IMR-90 (cell line): ENCODE data around the gene SYT17. TPM values are rescaled to one million over a fixed set of nuclear protein-coding genes. Genes with fewer than 3 reads are reported as not detected.

ENCODE experiments used
- ATAC-seq: fragments of 200-7000 bp; cut with Tn5 transposase; 2 replicates; pipeline ENCODE4 v1.9.1; 2020; ENCODE audit warnings: low read depth, mild to moderate bottlenecking, moderate library complexity
- BruUV-seq: library from RNA; stranded (reverse); fragments of 400-500 nt; replicated peaks from 2 replicates; lab custom pipeline; 2021; lab: Mats Ljungman, UMichigan
- CTCF ChIA-PET: fragments of 300-600 bp; formaldehyde crosslinking; extraction: SDS; loops from one replicate; lab custom pipeline; 2021; ENCODE audit warnings: antibody characterized with exemption; lab: Yijun Ruan, JAX
- POLR2A ChIA-PET: fragments of 300-600 bp; sonication (Branson Sonifier 250); formaldehyde crosslinking; loops from one replicate; lab custom pipeline; 2022; ENCODE audit warnings: antibody characterized with exemption; ENCODE audit not compliant: unreplicated experiment; lab: Charles Lee
- DNase-seq: peaks from one replicate; pipeline ENCODE4 v3.0.0; 2013
- H2AFZ ChIP-seq: replicated peaks from 2 replicates; pipeline ENCODE3; 2013; ENCODE audit warnings: low read length, mild to moderate bottlenecking; ENCODE audit not compliant: poor library complexity
- H2AK5ac ChIP-seq: 2 replicates; pipeline ENCODE4 v1.6.1; 2013; ENCODE audit warnings: low read depth, low read length, inconsistent platforms
- H2AK9ac ChIP-seq: replicated peaks from 2 replicates; pipeline ENCODE3; 2013; ENCODE audit warnings: mild to moderate bottlenecking, low read depth, low read length, moderate library complexity; ENCODE audit not compliant: poor library complexity
- H2BK120ac ChIP-seq: 2 replicates; pipeline ENCODE4 v1.6.1; 2013; ENCODE audit warnings: low read depth, low read length, inconsistent platforms
- H2BK15ac ChIP-seq: 3 replicates; pipeline ENCODE4 v1.6.1; 2013; ENCODE audit warnings: low read depth, low read length, inconsistent platforms
- H2BK20ac ChIP-seq: 2 replicates; pipeline ENCODE4 v1.6.1; 2013; ENCODE audit warnings: low read depth, mild to moderate bottlenecking, inconsistent platforms, low read length, moderate library complexity
- H2BK5ac ChIP-seq: 2 replicates; pipeline ENCODE4 v1.6.1; 2013; ENCODE audit warnings: mild to moderate bottlenecking, low read depth, low read length, inconsistent platforms; ENCODE audit not compliant: poor library complexity, severe bottlenecking
- H3K14ac ChIP-seq: replicated peaks from 2 replicates; pipeline ENCODE4 v1.6.1; 2013; ENCODE audit warnings: low read depth, low read length, inconsistent platforms
- H3K18ac ChIP-seq: 2 replicates; pipeline ENCODE4 v1.6.1; 2013; ENCODE audit warnings: low read depth, low read length, control low read depth
- H3K23ac ChIP-seq: 2 replicates; pipeline ENCODE4 v1.6.1; 2013; ENCODE audit warnings: low read depth, low read length, inconsistent platforms
- H3K27ac ChIP-seq: 2 replicates; pipeline ENCODE4 v1.5.1; 2013; ENCODE audit warnings: mild to moderate bottlenecking, control low read depth, low read length; ENCODE audit not compliant: insufficient read depth
- H3K27me3 ChIP-seq: 2 replicates; pipeline ENCODE4 v1.6.1; 2013; ENCODE audit warnings: low read length; ENCODE audit not compliant: control insufficient read depth, insufficient read depth
- H3K36me3 ChIP-seq: 2 replicates; pipeline ENCODE4 v1.6.1; 2013; ENCODE audit warnings: low read length, mixed read lengths; ENCODE audit not compliant: control insufficient read depth, insufficient read depth
- H3K4ac ChIP-seq: 2 replicates; pipeline ENCODE4 v1.6.1; 2013; ENCODE audit warnings: low read depth, low read length, inconsistent platforms
- H3K4me1 ChIP-seq: 2 replicates; pipeline ENCODE4 v1.6.1; 2013; ENCODE audit warnings: low read length, mixed read lengths; ENCODE audit not compliant: control insufficient read depth, insufficient read depth
- H3K4me2 ChIP-seq: 2 replicates; pipeline ENCODE4 v1.6.1; 2013; ENCODE audit warnings: low read depth, mild to moderate bottlenecking, control low read depth, low read length, moderate library complexity
- H3K4me3 ChIP-seq: 2 replicates; pipeline ENCODE4 v1.5.1; 2013; ENCODE audit warnings: low read depth, mild to moderate bottlenecking, control low read depth, low read length, moderate library complexity; ENCODE audit not compliant: insufficient read depth
- H3K56ac ChIP-seq: 2 replicates; pipeline ENCODE4 v1.6.1; 2013; ENCODE audit warnings: low read length, inconsistent platforms; ENCODE audit not compliant: insufficient read depth; ENCODE audit errors: extremely low read depth
- H3K79me1 ChIP-seq, 2 experiments: 2 replicates each; pipeline ENCODE4 v1.6.1; 2013; ENCODE audit warnings: low read length in 2 of 2, inconsistent platforms in 1 of 2, low read depth in 1 of 2
- H3K9ac ChIP-seq: 2 replicates; pipeline ENCODE4 v1.6.1; 2013; ENCODE audit warnings: low read depth, low read length, control low read depth
- H3K9me1 ChIP-seq: 2 replicates; pipeline ENCODE4 v1.6.1; 2013; ENCODE audit warnings: low read length, inconsistent platforms; ENCODE audit not compliant: insufficient read depth
- H3K9me3 ChIP-seq: 2 replicates; pipeline ENCODE4 v1.6.1; 2013; ENCODE audit warnings: low read length; ENCODE audit not compliant: control insufficient read depth, insufficient read depth
- H4K20me1 ChIP-seq: 2 replicates; pipeline ENCODE4 v1.6.1; 2013; ENCODE audit warnings: low read length, inconsistent platforms; ENCODE audit not compliant: insufficient read depth
- H4K5ac ChIP-seq: 2 replicates; pipeline ENCODE4 v1.6.1; 2013; ENCODE audit warnings: mild to moderate bottlenecking, low read depth, low read length, control low read depth
- H4K8ac ChIP-seq, 2 experiments: 2 replicates each; pipeline ENCODE4 v1.6.1; 2013; ENCODE audit warnings: low read depth in 2 of 2, low read length in 2 of 2, control low read depth in 1 of 2, inconsistent platforms in 1 of 2
- H4K91ac ChIP-seq: 2 replicates; pipeline ENCODE4 v1.6.1; 2013; ENCODE audit warnings: low read depth, low read length, inconsistent platforms; ENCODE audit not compliant: insufficient read depth
- BHLHE40 ChIP-seq: fragments of 150-350 bp; IDR thresholded peaks from 2 replicates; pipeline ENCODE4 v1.6.1; 2016; ENCODE audit warnings: mild to moderate bottlenecking, low read depth, low read length
- CEBPB ChIP-seq: IDR thresholded peaks from 2 replicates; pipeline ENCODE4 v1.6.1; 2012; ENCODE audit warnings: low read depth, low read length, improper control_type of control experiment
- CHD1 ChIP-seq: IDR thresholded peaks from 2 replicates; pipeline ENCODE4 v1.6.1; 2012; ENCODE audit warnings: low read depth, low read length, improper control_type of control experiment
- ELK1 ChIP-seq: fragments of 150-350 bp; IDR thresholded peaks from 2 replicates; pipeline ENCODE4 v1.6.1; 2016; ENCODE audit warnings: low read depth, mild to moderate bottlenecking, low read length, moderate library complexity, borderline replicate concordance
- FOS ChIP-seq: fragments of 150-350 bp; IDR thresholded peaks from 2 replicates; pipeline ENCODE4 v1.6.1; 2016; ENCODE audit warnings: low read depth, low read length
- MAFK ChIP-seq: IDR thresholded peaks from 2 replicates; pipeline ENCODE4 v1.6.1; 2012; ENCODE audit warnings: low read depth, low read length, improper control_type of control experiment
- MAZ ChIP-seq: IDR thresholded peaks from 2 replicates; pipeline ENCODE4 v1.6.1; 2012; ENCODE audit warnings: low read depth, mild to moderate bottlenecking, low read length, improper control_type of control experiment, moderate library complexity, borderline replicate concordance
- MXI1 ChIP-seq: IDR thresholded peaks from 2 replicates; pipeline ENCODE4 v1.6.1; 2012; ENCODE audit warnings: low read depth, mild to moderate bottlenecking, low read length, moderate library complexity, borderline replicate concordance
- POLR2A ChIP-seq: IDR thresholded peaks from 2 replicates; pipeline ENCODE4 v1.6.1; 2012; ENCODE audit warnings: mild to moderate bottlenecking, low read depth, low read length
- RAD21 ChIP-seq: IDR thresholded peaks from 2 replicates; pipeline ENCODE4 v1.6.1; 2012; ENCODE audit warnings: low read length, improper control_type of control experiment
- RCOR1 ChIP-seq: IDR thresholded peaks from 2 replicates; pipeline ENCODE4 v1.6.1; 2012; ENCODE audit warnings: mild to moderate bottlenecking, low read length, improper control_type of control experiment; ENCODE audit not compliant: insufficient replicate concordance
- RFX5 ChIP-seq: IDR thresholded peaks from 2 replicates; pipeline ENCODE4 v1.8.0; 2012; ENCODE audit warnings: low read depth, mild to moderate bottlenecking, low read length, moderate library complexity
- SMC3 ChIP-seq: fragments of 150-350 bp; IDR thresholded peaks from 2 replicates; pipeline ENCODE4 v1.6.1; 2016; ENCODE audit warnings: low read depth, mild to moderate bottlenecking, antibody characterized with exemption, low read length, moderate library complexity
- WGBS, 2 experiments: methylation state at CpG; one replicate each; pipeline versions ENCODE4 v1.1.5 to v1.1.7; 2013; ENCODE audit warnings: missing lambda C conversion rate in 2 of 2; ENCODE audit not compliant: insufficient read length in 1 of 2; ENCODE audit errors: extremely low coverage in 2 of 2; 5-methylcytosine and 5-hydroxymethylcytosine counted together
- dilution Hi-C: fragments of 300-500 bp; cut with HindIII; formaldehyde crosslinking; loops from one replicate; pipeline ENCODE4 v1.14.3; 2018; ENCODE audit warnings: low sequenced_read_pairs; ENCODE audit not compliant: unreplicated experiment
- in situ Hi-C: fragments of 300-500 bp; cut with MboI; formaldehyde crosslinking; loops from 3 replicates; pipeline ENCODE4 v1.14.3; 2019; ENCODE audit warnings: low sequenced_read_pairs, inconsistent platforms, mixed read lengths
- intact Hi-C: fragments of 100-400 bp; cut with micrococcal nuclease; formaldehyde crosslinking; loops from 2 replicates; pipeline ENCODE4 v1.10.0; 2022
- polyA plus RNA-seq, 3 experiments: library from polyadenylated mRNA; depleted of rRNA; stranded (reverse); fragments of >200 nt; gene quantifications; 2 replicates each; pipeline ENCODE4 v1.2.3, GENCODE V29; 2012; ENCODE audit warnings: low replicate concordance in 1 of 3
- total RNA-seq: library from RNA; depleted of rRNA; stranded (reverse); fragments of >200 nt; gene quantifications from 2 replicates; pipeline ENCODE4 v1.2.3, GENCODE V29; 2012
- TF ChIP-seq, protein P1 (sequence below): fragments of 150-350 bp; IDR thresholded peaks from 2 replicates; pipeline ENCODE4 v1.6.1; 2017; ENCODE audit warnings: mild to moderate bottlenecking, antibody characterized with exemption, low read length, low read depth

The SYT17 gene
- total and polyA plus RNA-seq, 2 of the 4 experiments (the other 2 are of a cell fraction): not detected

GRCh38 chr16:19135896-19136438 lies 32.1 kb upstream of the SYT17 start:
- no peak overlapping the region for H3K27ac ChIP-seq
- dilution Hi-C loops (no loop called here), intact Hi-C loops (no loop called here), in situ Hi-C loops (no loop called here)
- peak overlapping the region; percentile 57 for H2BK20ac ChIP-seq
- peak; percentile 50 for DNase-seq
- H2BK15ac ChIP-seq: 0 out of 3 replicates have a peak overlapping the region, but pooled peaks have one; percentile 27
- no peak overlapping the region for H3K4me2 ChIP-seq
- no peak overlapping the region for H3K23ac ChIP-seq
- H3K36me3 ChIP-seq: no peaks in the 10 kb centered on the region
- H2AK5ac ChIP-seq: peak overlapping the region; percentile 90
- H2AK9ac ChIP-seq: no peak overlapping the region
- no peak for ATAC-seq
- peaks cover 37% of the 10 kb centered on the region for H3K4me1 ChIP-seq
- TF ChIP-seq CEBPB: no peak
- TF ChIP-seq, protein P1, sequence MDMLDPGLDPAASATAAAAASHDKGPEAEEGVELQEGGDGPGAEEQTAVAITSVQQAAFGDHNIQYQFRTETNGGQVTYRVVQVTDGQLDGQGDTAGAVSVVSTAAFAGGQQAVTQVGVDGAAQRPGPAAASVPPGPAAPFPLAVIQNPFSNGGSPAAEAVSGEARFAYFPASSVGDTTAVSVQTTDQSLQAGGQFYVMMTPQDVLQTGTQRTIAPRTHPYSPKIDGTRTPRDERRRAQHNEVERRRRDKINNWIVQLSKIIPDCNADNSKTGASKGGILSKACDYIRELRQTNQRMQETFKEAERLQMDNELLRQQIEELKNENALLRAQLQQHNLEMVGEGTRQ: no peak
- no peak for TF ChIP-seq SMC3
- no peak for TF ChIP-seq BHLHE40
- TF ChIP-seq MAZ: no peak
- TF ChIP-seq RFX5: no peak
- TF ChIP-seq POLR2A: no peak
- TF ChIP-seq CHD1: no peak
- TF ChIP-seq RAD21: no peak
- no peak for TF ChIP-seq FOS
- no peak for TF ChIP-seq ELK1
- TF ChIP-seq MXI1: no peak
- TF ChIP-seq MAFK: no peak
- no peak for TF ChIP-seq RCOR1
- WGBS, 2 experiments: 72% methylated on average over 3 of the region's 7 CpGs; no CpG with 5 or more reads in 1 of the 2 experiments
- H2BK120ac ChIP-seq: peak overlapping the region; percentile 32; the same call in 1 of the 2 replicates
- POLR2A ChIA-PET: no interaction called here
- H3K4ac ChIP-seq: peak overlapping the region; percentile 67
- no peaks in the 10 kb centered on the region for H4K20me1 ChIP-seq
- H3K9ac ChIP-seq: no peak overlapping the region
- no peak overlapping the region for H2BK5ac ChIP-seq
- peak overlapping the region; percentile 61 for H2AFZ ChIP-seq
- H4K5ac ChIP-seq: no peak overlapping the region
- H3K56ac ChIP-seq: no peak overlapping the region
- no peak overlapping the region for H4K91ac ChIP-seq
- no peaks in the 10 kb centered on the region for H3K27me3 ChIP-seq
- H3K14ac ChIP-seq: 0 out of 2 replicates have a peak overlapping the region, but pooled peaks have one; percentile 46
- no peaks in the 10 kb centered on the region for H3K9me3 ChIP-seq
- CTCF ChIA-PET: interaction anchor here (0.5 kb wide), 1 partner anchor 17 kb away, joined by 4 read pairs; no protein-coding TSS in a partner anchor
- peaks cover 22% of the 10 kb centered on the region for H3K9me1 ChIP-seq
- H4K8ac ChIP-seq: no peak overlapping the region; a peak in 1 of 4 replicates
- BruUV-seq: no TSS peak
- H3K79me1 ChIP-seq: peaks cover 0 to 12% of the 10 kb centered on the region in 2 experiments; a peak in 2 of 4 replicates
- H3K4me3 ChIP-seq: no peak overlapping the region
- no peak overlapping the region for H3K18ac ChIP-seq
